OCI-LY3 (cell line): ENCODE measurements around the gene TTLL11.

Experiments
- H2AFZ ChIP-seq: fragments of 200-600, 300-600 bp; shearing (Covaris generic); 2 replicates; pipeline ENCODE4 v1.6.0; 2014; ENCODE audit warnings: antibody characterized with exemption, low read depth, low read length
- H3K27ac ChIP-seq: fragments of 200-600, 300-600 bp; sonication (generic); 2 replicates; pipeline ENCODE4 v1.5.1; 2014; ENCODE audit warnings: mild to moderate bottlenecking, low read length, moderate library complexity, mixed read lengths
- H3K27me3 ChIP-seq: fragments of 200-600, 300-600 bp; sonication (generic); 2 replicates; pipeline ENCODE4 v1.6.1; 2014; ENCODE audit warnings: low read depth, low read length, mixed read lengths
- H3K36me3 ChIP-seq: fragments of 200-600, 300-600 bp; sonication (generic); replicated peaks from 2 replicates; pipeline ENCODE3; 2014; ENCODE audit warnings: low read depth, low read length, mixed read lengths
- H3K4me1 ChIP-seq: fragments of 300-600, 200-600 bp; sonication (generic); 2 replicates; pipeline ENCODE4 v1.6.1; 2014; ENCODE audit warnings: low read length, mixed read lengths
- H3K4me2 ChIP-seq: fragments of 200-600, 300-600 bp; sonication (generic); 2 replicates; pipeline ENCODE4 v1.6.1; 2014; ENCODE audit warnings: low read length, mixed read lengths
- H3K4me3 ChIP-seq: fragments of 300-600, 200-600 bp; sonication (generic); 2 replicates; pipeline ENCODE4 v1.5.1; 2014; ENCODE audit warnings: antibody characterized with exemption, mild to moderate bottlenecking, low read length, moderate library complexity
- H3K79me2 ChIP-seq: fragments of 300-600, 200-600 bp; shearing (Covaris generic); 2 replicates; pipeline ENCODE4 v1.6.1; 2014; ENCODE audit warnings: mild to moderate bottlenecking, low read length, mixed read lengths
- H3K9ac ChIP-seq: fragments of 300-600, 200-600 bp; shearing (Covaris generic); 2 replicates; pipeline ENCODE4 v1.6.0; 2014; ENCODE audit warnings: mild to moderate bottlenecking, low read length, moderate library complexity
- H3K9me3 ChIP-seq: fragments of 200-600, 300-600 bp; shearing (Covaris generic); 2 replicates; pipeline ENCODE4 v1.6.1; 2014; ENCODE audit warnings: low read length, mixed read lengths; ENCODE audit not compliant: insufficient read depth
- H4K20me1 ChIP-seq: fragments of 200-600, 300-600 bp; sonication (generic); 2 replicates; pipeline ENCODE4 v1.6.1; 2016; ENCODE audit warnings: low read length, mixed read lengths; ENCODE audit not compliant: insufficient read depth
- EZH2phosphoT487 ChIP-seq: fragments of 200-600 bp; shearing (Covaris generic); IDR thresholded peaks from 2 replicates; pipeline ENCODE4 v1.6.1; 2018; ENCODE audit warnings: antibody characterized with exemption, mixed run types, low read depth
- TF ChIP-seq, protein P1 (sequence below): fragments of 200-600, 300-600 bp; sonication (generic); IDR thresholded peaks from 2 replicates; pipeline ENCODE4 v1.5.1; 2014; ENCODE audit warnings: antibody characterized with exemption, low read length, low read depth

TTLL11 gene

DNA sequence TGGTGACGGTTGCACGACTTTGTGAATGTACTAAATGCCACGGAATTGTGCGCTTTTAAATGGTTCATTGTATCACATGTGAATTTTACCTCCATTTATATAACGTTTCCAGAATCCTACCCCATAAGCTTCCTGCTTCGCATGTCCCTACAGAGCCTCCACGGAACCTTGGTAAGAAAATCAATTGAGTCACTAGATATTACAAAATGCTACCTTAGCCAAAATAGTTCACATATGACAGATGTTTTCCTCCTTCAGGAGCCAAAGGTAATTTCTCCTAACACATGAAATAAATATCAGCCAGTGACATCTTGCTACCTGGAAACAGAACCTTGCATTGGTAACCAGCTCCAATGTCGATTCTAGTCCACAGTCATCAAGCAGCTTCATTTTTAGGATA, 125.1 kb downstream of the TTLL11 start:
- Histone ChIP-seq H3K27me3 (no peaks in the 10 kb centered on the region), H4K20me1 (no peaks in the 10 kb centered on the region), H3K79me2 (no peaks in the 10 kb centered on the region), H3K4me3 (no peak overlapping the region), H2AFZ (no peak overlapping the region), H3K9me3 (no peaks in the 10 kb centered on the region), H3K9ac (no peak overlapping the region), H3K36me3 (no peaks in the 10 kb centered on the region), H3K27ac (no peak overlapping the region), H3K4me1 (peaks cover 11% of the 10 kb centered on the region), H3K4me2 (no peak overlapping the region)
- TF ChIP-seq EZH2phosphoT487 = no peak
- TF ChIP-seq, protein P1, sequence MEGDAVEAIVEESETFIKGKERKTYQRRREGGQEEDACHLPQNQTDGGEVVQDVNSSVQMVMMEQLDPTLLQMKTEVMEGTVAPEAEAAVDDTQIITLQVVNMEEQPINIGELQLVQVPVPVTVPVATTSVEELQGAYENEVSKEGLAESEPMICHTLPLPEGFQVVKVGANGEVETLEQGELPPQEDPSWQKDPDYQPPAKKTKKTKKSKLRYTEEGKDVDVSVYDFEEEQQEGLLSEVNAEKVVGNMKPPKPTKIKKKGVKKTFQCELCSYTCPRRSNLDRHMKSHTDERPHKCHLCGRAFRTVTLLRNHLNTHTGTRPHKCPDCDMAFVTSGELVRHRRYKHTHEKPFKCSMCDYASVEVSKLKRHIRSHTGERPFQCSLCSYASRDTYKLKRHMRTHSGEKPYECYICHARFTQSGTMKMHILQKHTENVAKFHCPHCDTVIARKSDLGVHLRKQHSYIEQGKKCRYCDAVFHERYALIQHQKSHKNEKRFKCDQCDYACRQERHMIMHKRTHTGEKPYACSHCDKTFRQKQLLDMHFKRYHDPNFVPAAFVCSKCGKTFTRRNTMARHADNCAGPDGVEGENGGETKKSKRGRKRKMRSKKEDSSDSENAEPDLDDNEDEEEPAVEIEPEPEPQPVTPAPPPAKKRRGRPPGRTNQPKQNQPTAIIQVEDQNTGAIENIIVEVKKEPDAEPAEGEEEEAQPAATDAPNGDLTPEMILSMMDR = no peak

DNA sequence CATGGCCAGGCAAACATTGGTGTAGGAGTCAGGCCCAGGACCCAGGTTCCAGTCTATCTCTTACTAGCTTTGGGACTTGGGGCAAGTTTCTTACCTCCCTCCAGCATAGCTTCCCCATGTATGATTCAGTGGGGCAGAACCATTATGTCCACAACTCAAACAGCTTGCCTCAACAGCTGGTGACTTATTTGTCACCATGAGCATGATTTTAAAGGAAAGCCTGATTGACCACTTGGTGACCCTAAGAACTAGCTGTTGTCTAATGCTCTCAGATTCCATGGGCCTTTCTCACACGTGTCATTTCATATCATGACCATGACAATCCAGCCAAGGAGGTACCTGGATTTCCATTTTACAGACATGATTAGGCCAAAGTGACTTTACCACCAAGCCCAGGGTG, 126.4 kb downstream of the TTLL11 start:
- Histone ChIP-seq H3K27me3 (no peaks in the 10 kb centered on the region), H3K36me3 (no peaks in the 10 kb centered on the region), H3K9ac (no peak overlapping the region), H3K4me2 (no peak overlapping the region), H3K4me3 (no peak overlapping the region), H3K27ac (no peak overlapping the region), H4K20me1 (no peaks in the 10 kb centered on the region), H3K9me3 (no peaks in the 10 kb centered on the region), H3K79me2 (no peaks in the 10 kb centered on the region), H3K4me1 (no peaks in the 10 kb centered on the region), H2AFZ (no peak overlapping the region)
- TF ChIP-seq, protein P1 = no peak
- TF ChIP-seq EZH2phosphoT487 = no peak

DNA sequence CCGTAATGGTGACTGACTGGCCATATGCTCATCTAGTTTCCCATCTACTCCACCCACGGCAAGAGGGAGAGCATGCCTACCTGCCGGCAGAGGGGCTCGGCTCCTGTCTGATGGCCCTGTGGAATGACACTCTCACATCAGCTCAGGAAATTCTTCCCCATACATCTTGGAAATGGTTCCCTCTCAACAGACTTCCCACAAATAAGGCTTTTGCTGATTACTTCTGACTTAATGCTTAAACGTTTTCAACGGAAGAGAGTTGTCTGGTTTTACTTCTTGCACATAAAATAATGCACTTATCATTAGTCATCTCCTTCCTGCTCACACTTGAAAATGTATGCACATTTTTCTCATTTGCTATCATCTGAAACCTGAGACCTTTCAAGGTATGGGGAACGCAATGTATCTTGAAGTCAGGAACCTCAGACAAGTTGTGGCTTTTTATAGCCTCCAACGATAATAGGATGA, 129.5 kb downstream of the TTLL11 start:
- Histone ChIP-seq H3K27ac (no peak overlapping the region), H3K27me3 (no peaks in the 10 kb centered on the region), H3K4me3 (no peak overlapping the region), H3K4me1 (peaks cover 4% of the 10 kb centered on the region; the same call in 1 of the 2 replicates), H3K9ac (no peak overlapping the region), H4K20me1 (no peaks in the 10 kb centered on the region), H3K4me2 (no peak overlapping the region), H3K79me2 (no peaks in the 10 kb centered on the region), H3K36me3 (no peaks in the 10 kb centered on the region), H2AFZ (no peak overlapping the region), H3K9me3 (no peaks in the 10 kb centered on the region)
- TF ChIP-seq EZH2phosphoT487 = no peak
- TF ChIP-seq, protein P1 = no peak

DNA sequence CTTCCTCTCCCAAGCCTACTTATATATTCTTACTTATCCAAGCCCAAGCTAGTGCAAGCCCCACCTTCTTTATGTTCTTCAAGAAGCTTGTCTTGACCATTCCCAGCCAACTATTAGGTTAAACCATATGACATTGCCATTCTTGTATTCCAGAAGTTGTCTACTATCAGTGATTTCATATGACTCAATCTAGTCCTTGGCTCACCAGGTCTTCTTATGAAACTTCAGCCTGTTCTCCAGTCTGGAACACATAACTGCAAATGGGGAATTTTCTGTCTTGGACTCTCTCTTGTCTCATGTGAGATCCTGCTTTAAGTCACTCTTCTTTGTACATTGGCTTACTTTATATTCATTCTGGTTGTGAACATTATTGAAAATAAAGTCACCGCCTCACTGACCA, 130.7 kb downstream of the TTLL11 start:
- Histone ChIP-seq H3K9ac (no peak overlapping the region), H3K4me2 (no peak overlapping the region), H3K27ac (no peak overlapping the region), H3K4me3 (no peak overlapping the region), H4K20me1 (no peaks in the 10 kb centered on the region), H2AFZ (no peak overlapping the region), H3K36me3 (no peaks in the 10 kb centered on the region), H3K79me2 (no peaks in the 10 kb centered on the region), H3K9me3 (no peaks in the 10 kb centered on the region), H3K27me3 (no peaks in the 10 kb centered on the region), H3K4me1 (peaks cover 4% of the 10 kb centered on the region; the same call in 1 of the 2 replicates)
- TF ChIP-seq, protein P1 = no peak
- no peak for TF ChIP-seq EZH2phosphoT487
